DLD1 (cell line): ENCODE data around the gene PTX4.
"Not testable (repeated sequence)": the region's sequence is repeated elsewhere in the genome, so short reads cannot be mapped to it uniquely, and the experiment has no call there.

Experiments
- in situ Hi-C: cut with HindIII; loops from 2 replicates; pipeline ENCODE4 v1.10.0; 2017; ENCODE audit warnings: low sequenced_read_pairs

Gene PTX4

GRCh38 chr16:1447965-1448364 lies 40.8 kb downstream of the PTX4 start:
- in situ Hi-C loops, result no loop called here

- in situ Hi-C loops, result no loop called here
These were observed 42.3 kb downstream of the PTX4 start for GRCh38 chr16:1446296-1447080.

DNA sequence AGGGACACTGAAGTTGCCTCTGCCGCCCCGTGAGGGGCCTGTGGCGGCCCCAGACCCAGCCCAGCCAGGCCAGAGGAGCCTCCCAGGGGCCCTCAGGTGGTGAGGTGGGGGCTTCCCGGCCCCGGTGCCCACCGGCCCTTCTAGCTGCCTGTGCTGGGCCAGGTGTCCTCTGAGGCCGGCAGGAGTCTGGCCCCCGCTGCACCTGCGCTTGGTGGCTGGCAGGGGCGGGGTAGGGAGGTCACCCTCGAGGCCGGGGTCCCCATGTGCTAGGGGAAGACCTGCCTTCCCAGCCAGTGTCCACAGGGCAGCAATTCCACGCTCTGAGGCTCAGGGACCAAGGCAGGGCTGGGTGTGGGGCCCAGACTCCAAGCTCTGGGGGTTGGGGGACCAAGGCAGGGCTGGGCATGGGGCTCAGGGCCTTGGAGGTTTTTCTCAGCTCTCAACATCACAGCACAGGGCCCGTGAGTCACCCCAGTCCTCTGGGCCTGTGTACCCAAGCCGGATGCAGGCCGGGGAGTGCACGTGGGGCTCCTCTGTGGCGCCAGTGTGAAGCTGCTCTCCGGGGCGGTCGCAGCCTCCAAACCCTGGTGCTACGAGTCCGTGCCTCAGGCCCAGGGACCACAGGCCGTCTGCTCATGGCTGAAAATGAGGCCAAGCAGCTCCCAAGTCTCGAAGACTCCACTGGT lies 43.1 kb downstream of the PTX4 start:
- in situ Hi-C loops, result no loop called here

- in situ Hi-C loops, result no loop called here
These were observed 43.8 kb downstream of the PTX4 start for GRCh38 chr16:1444730-1445517.

GRCh38 chr16:1443980-1444729 lies 44.6 kb downstream of the PTX4 start, which contains the start of gene CCDC154:
Gene CCDC154, minus strand, starts transcription at chr16:1444556. Its CDS starts 234 bp downstream, at chr16:1444322.
- in situ Hi-C loops, result no loop called here

DNA sequence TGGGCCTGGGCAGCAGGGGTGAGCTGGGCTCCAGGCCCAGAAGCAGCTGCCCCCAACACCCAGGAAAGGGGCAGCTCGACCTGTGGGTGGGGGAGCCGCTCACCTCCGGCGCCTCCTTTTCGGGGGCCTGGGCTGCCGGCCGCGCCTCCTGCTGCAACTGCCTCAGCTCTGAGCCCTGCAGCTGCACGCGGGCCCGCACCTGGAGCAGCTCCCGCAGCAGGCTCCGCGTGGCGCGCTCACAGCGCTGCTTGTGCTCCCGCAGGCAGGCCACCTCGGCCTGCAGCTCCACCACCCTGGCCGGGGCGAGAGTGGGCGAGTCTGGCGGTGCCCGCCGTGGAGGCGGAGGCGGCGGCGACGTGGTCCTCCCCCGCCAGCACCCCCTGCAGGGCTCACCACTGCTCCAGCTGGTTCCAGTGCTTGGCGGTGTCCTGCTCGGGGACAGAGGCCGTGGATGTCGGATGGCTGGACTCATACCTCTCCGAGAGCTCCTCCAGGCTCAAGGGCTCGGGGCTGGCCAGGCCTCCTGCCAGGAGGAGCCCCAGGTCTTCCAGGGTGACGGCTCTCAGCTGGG lies 45.3 kb downstream of the PTX4 start:
- in situ Hi-C loops, result no loop called here

- in situ Hi-C loops, result no loop called here
These were observed 46.0 kb downstream of the PTX4 start for GRCh38 chr16:1442697-1443096.

GRCh38 chr16:1441391-1441829 lies 47.3 kb downstream of the PTX4 start:
- in situ Hi-C loops, result no loop called here

DNA sequence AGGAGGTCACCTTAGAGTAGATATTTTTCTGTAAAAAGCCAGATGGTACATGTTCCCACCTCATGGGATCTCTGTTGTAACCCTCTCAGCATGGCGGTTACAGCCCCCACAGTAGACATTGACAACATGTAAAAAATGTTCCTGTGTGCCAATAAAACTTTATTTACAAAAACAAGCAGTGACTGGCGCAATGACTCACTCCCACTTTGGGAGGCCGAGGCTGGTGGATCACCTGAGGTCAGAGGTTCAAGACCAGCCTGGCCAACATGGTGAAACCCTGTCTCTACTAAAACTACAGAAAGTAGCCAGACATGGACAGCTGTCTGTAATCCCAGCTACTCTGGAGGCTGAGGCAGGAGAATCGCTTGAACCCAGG lies 49.1 kb downstream of the PTX4 start:
- in situ Hi-C loops, result not testable (repeated sequence)

- in situ Hi-C loops, result no loop called here
These were observed 49.6 kb downstream of the PTX4 start for GRCh38 chr16:1439058-1439698.

DNA sequence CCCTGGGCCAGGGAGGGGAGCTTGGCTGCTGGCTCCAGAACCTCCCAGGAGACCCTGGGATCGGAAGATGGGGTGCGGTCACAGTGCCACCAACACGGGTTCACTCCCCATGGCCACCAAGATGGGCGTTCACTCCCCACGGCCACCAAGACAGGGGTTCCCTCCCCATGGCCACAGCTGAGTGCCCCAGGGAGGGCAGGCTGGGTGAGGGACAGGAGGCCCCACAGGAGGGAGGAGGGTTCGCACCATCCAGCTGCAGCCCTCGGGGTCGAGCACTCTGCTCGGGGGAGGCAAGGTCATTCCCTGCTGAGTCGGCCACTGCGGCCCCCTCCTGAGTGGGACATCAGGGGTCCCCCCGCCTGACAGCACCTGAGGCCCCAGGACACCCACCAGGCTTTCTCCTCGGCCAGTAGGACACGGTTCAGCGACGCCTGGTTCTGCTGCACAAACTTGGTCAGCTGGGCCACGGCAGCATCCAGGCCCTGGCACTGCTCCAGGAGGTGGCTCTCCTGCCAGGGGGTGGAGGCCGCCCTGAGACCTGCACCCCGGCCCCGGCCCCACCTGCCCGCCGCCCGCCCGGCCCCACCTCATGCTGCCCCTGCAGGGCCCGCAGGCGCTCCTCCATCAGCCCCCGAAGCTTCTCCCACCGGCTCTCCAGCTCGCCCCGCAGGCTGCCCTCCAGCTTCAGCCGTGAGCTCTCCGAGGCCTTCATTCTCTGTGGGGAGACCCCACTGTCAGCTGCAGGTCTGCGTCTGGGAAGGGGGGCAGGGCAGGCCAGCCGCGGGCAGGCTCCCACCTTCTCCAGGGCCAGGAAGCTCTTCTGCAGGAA lies 50.3 kb downstream of the PTX4 start:
- in situ Hi-C loops, result no loop called here

DNA sequence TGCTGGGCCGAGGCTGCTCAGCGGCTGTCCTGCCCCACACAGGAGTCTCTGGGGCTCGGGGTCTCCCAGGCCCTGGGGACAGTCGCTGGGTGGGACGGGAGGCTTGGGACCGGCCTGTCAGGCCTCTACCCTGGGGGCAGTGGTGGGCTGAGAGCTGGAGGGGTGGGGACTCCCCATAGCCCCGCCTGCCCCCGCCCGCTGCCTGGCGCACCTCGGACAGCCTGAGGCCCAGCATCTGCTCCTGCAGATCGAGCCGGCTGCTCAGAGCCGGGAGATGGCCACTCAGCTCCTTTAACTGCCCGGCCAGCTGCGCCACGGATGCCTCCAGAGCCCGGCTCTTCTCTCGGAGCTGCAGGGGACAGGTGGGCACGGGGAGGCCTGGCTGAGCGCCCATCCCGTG lies 51.1 kb downstream of the PTX4 start:
- in situ Hi-C loops, result no loop called here

GRCh38 chr16:1436731-1437355 lies 51.9 kb downstream of the PTX4 start:
- in situ Hi-C loops, result no loop called here

DNA sequence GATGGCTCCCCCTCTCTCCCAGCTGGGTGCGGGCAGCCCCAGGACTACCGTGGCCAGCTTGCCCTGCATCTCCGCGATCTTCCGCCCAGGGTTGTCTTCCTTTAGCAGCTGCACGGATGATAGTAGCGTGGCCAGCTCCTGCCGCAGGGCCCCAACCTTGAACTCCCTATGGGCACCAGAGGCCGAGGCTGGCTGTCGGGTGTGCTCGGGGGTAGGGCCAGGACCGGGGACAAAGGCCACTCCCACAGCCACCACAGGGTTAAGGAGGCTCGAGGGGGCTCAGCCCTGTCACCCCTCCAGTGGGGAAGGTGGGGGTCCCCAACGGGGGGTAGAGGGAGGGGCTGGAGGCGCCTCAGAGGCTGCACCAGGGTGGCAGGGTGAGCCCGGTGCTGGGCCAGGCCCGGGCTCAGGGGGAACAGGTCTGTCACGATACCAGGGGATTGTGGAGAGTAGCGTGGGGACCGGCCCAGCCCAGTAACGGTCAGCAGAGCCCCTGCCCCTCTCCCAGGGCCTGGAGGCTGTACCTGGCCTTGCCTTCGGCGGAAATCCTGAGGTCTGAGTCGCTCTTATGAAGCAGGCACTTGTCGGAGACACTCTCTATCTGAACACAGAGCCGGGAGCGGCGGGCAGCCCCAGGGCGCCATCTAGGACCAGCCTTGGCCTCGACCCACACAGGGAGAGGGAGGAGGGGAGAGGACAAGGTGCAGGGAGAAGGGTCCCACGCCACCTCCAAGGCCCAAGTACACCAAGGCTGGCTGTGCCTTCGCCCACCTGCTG lies 52.6 kb downstream of the PTX4 start:
- in situ Hi-C loops, result no loop called here
